Nephron (organoid): Measurements from ENCODE around the gene YOD1.

Source experiments
- H3K27ac Mint-ChIP-seq, 3 experiments: 2 replicates each; pipeline ENCODE4 v1.8.0; 2020; ENCODE audit warnings: mixed read lengths in 3 of 3, mild to moderate bottlenecking in 2 of 3, moderate library complexity in 1 of 3
- H3K27me3 Mint-ChIP-seq: 2 replicates; pipeline ENCODE4 v1.8.0; 2021; ENCODE audit warnings: low read depth, mild to moderate bottlenecking, moderate library complexity, mixed read lengths
- H3K36me3 Mint-ChIP-seq: 2 replicates; pipeline ENCODE4 v1.8.0; 2020; ENCODE audit warnings: low read depth, mixed read lengths
- H3K4me1 Mint-ChIP-seq: 2 replicates; pipeline ENCODE4 v1.8.0; 2020; ENCODE audit warnings: mixed read lengths
- H3K4me3 Mint-ChIP-seq, 3 experiments: 2 replicates each; pipeline ENCODE4 v1.8.0; 2020; ENCODE audit warnings: mild to moderate bottlenecking in 3 of 3, mixed read lengths in 3 of 3, moderate library complexity in 2 of 3
- H3K9me3 Mint-ChIP-seq: 2 replicates; pipeline ENCODE4 v1.8.0; 2020; ENCODE audit warnings: mixed read lengths
- CTCF ChIP-seq, 3 experiments: fragments of 200-600 bp; sonication (generic); IDR thresholded peaks; one replicate each; pipeline ENCODE4 v1.5.0; 2021; ENCODE audit warnings: antibody characterized with exemption in 3 of 3; ENCODE audit not compliant: unreplicated experiment in 3 of 3

YOD1 gene

DNA sequence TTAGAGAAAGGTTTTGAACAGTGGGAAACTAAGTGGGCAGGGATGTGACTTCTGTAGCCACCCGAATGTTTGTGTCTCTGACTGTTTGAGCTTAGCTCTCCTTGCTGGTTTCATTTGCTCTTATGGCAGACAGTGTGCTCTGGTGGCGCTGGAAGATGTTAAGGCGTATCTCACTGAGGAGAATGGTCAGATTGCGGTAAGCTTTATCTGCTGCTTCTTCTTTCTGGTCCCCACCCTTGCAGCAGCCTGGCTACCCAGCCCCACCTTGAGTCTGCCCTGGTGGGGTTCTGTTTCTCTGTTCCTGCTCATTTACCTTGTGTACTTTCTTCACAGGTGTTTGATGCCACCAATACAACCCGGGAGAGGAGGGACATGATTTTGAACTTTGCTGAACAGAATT lies 12.0 kb upstream of the YOD1 start:
- Mint-ChIP-seq H3K27ac (no peak overlapping the region), H3K36me3 (peaks cover 47% of the 10 kb centered on the region), H3K4me3 (no peak overlapping the region), H3K27me3 (no peaks in the 10 kb centered on the region), H3K4me1 (peaks cover 15% of the 10 kb centered on the region), H3K9me3 (no peaks in the 10 kb centered on the region)
- TF ChIP-seq CTCF (IDR thresholded peaks at IDR 0.05; ENCODE audit: unreplicated experiment in 3 of 3) = no peak

DNA sequence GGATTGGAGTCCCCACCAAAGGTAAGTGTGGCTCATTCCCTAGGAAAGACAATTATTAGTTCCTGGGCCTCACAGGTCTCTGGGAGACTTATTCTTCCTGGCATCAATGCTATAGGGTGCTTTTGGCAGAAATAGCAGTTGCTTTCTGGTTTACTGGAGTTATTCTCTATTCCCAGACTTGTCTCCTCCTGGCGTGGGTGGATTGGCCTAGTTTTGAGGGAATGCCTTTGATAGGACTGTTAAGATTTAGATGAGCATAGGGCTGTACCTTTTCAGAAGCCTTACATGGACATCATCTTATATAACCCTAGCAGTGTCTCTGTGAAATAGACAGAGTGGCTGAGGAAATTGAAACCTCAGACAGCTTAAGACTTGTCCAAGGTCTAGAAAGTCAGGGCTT lies 11.1 kb upstream of the YOD1 start:
- Mint-ChIP-seq H3K9me3 (no peaks in the 10 kb centered on the region), H3K27me3 (no peaks in the 10 kb centered on the region), H3K36me3 (peaks cover 39% of the 10 kb centered on the region), H3K27ac (no peak overlapping the region), H3K4me1 (peaks cover 10% of the 10 kb centered on the region), H3K4me3 (no peak overlapping the region)
- TF ChIP-seq CTCF (IDR thresholded peaks at IDR 0.05; ENCODE audit: unreplicated experiment in 3 of 3) = no peak

DNA sequence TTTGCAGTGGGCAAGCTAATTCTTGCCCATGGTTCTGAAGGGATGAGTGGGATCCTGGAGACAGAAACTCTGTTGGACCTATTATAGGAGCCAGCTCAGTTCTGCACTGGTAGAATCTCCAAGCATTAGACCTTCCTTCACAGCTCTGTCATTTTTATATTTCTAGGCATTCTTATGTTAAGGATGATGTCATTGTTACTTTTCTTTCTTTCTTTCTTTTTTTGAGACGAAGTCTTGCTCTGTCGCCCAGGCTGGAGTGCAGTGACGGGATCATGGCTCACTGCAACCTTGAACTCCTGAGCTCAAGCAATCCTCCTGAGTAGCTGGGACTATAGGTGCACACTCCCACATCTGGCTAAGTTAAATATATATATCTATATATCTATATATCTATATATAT lies 9.6 kb upstream of the YOD1 start:
- Mint-ChIP-seq H3K27me3 (no peaks in the 10 kb centered on the region), H3K9me3 (no peaks in the 10 kb centered on the region), H3K36me3 (peaks cover 34% of the 10 kb centered on the region), H3K4me3 (no peak overlapping the region), H3K4me1 (peaks cover 14% of the 10 kb centered on the region), H3K27ac (no peak overlapping the region)
- TF ChIP-seq CTCF (IDR thresholded peaks at IDR 0.05; ENCODE audit: unreplicated experiment in 3 of 3) = no peak

DNA sequence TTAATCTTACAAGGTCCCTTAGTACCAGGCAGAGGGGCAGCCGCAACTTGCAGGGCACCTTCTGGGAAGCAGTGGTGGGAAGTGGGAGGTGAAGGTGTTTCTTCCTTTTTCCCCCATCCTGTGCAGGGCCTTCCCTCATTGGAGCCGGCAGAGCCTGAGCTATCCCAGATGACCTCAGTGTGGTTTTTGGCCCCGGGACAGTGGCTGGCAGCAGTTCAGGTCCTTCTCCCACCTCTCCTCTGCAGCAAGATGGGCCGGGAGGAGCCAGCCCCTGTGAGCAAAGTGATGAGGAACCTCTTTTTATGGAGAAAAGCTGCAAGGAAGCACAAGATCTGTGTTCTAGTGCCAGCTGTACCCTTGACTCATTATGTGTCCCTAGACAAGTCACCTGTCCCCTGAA lies 8.9 kb upstream of the YOD1 start:
- H3K27ac Mint-ChIP-seq = peak overlapping the region in 2 of 3 experiments; percentile 74 to 83

DNA sequence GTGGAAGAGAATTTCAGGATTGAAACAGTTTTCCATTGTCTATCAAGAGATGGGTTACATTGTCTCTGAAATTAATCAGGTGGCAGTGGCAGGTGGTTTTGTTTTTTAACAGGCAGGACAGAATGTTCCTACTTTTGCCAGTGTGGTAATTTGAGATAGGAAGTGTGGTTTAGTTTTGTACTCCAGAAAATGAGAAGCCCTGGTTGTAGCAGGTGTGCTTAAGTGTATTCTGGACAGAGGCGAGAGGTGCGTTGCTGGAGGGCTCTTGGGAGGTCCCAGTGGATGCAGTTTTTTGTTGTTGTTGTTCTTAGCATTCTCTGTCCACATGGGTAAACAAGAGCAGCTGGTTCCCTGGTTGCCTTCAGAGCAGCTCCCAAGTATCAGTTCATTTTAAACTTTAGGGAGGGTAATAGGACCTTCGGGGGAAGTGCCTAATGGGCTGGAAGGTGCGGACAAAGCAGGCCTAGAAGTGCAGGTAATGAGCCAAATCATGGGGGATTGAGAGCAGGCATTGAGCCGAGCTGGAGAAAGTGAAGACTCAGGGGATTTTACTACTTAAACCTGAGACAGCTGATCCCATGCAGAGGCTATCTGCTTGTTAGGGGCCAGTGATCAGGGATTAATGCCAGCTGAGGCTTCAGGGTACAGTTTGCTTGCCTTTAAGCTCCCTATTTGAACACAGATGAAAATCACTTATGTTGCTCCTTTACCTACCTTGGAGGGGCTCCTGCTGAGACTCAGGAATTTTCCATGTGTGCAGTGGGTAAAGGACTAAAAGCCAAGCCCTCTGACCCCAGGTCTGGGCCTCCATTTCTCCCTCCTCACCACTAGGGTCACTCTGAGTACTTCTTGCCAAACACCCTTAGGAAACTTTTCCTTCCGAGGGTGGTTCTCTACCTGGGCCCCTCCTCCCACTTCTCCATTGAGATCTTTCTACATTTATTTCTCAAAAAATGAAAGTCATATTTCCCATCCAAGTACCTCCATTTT lies 8.2 kb upstream of the YOD1 start:
- no peak overlapping the region for H3K4me3 Mint-ChIP-seq
- peaks cover 21% of the 10 kb centered on the region for H3K4me1 Mint-ChIP-seq
- TF ChIP-seq CTCF (IDR thresholded peaks at IDR 0.05; ENCODE audit: unreplicated experiment in 3 of 3) = no peak
- peak overlapping the region; percentile 44 to 83 (median 74) for H3K27ac Mint-ChIP-seq
- no peaks in the 10 kb centered on the region for H3K27me3 Mint-ChIP-seq
- peaks cover 28% of the 10 kb centered on the region for H3K36me3 Mint-ChIP-seq
- H3K9me3 Mint-ChIP-seq = no peaks in the 10 kb centered on the region

More for the DNA sequence above, 8.9 kb upstream of the YOD1 start:
- peaks cover 16% of the 10 kb centered on the region for H3K4me1 Mint-ChIP-seq
- no peak overlapping the region for H3K4me3 Mint-ChIP-seq
- no peak for TF ChIP-seq CTCF (IDR thresholded peaks at IDR 0.05; ENCODE audit: unreplicated experiment in 3 of 3)
- H3K9me3 Mint-ChIP-seq = no peaks in the 10 kb centered on the region
- H3K27me3 Mint-ChIP-seq = no peaks in the 10 kb centered on the region
- H3K36me3 Mint-ChIP-seq = peaks cover 30% of the 10 kb centered on the region

DNA sequence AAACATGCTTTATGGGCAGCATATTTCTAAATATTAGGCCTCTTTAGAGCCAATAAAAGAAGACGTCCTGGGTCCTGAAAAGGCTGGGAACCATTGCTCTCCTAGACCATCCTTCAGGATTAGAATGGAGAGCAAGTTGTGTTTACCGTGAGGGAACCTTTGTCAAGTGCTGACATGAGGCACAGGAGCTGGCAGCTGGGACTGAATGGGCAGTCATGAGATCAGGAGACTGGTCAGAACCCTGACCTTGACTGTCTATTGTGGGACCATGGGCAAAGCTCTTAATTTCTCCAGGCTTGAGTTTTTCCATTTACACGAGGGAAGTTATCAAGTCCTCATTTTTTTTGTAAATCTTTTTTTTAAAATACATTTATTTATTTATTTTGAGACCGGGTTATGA lies 7.2 kb upstream of the YOD1 start:
- Mint-ChIP-seq H3K4me1 (peaks cover 24% of the 10 kb centered on the region), H3K27me3 (no peaks in the 10 kb centered on the region), H3K36me3 (peaks cover 19% of the 10 kb centered on the region), H3K9me3 (no peaks in the 10 kb centered on the region), H3K27ac (no peak overlapping the region), H3K4me3 (no peak overlapping the region)
- TF ChIP-seq CTCF (IDR thresholded peaks at IDR 0.05; ENCODE audit: unreplicated experiment in 3 of 3) = no peak
